Right renal pelvis (tissue), 4 donors: Measurements from ENCODE around the gene MYL12A. TPM values are rescaled to one million over a fixed set of nuclear protein-coding genes. Genes with fewer than 3 reads are reported as not detected.
"Not testable (repeated sequence)": the region's sequence is repeated elsewhere in the genome, so short reads cannot be mapped to it uniquely, and the experiment has no call there.

Experiments
- DNase-seq, 4 donors: peaks; one replicate each; pipeline ENCODE4 v3.0.0-alpha.2; 2013; ENCODE audit warnings: low read depth in 4 of 4, low spot score in 3 of 4, missing footprints in 1 of 4
- polyA plus RNA-seq, 4 donors: library from polyadenylated mRNA; unstranded; fragments of 120-200 nt; gene quantifications; one replicate each; pipeline ENCODE4 v1.2.1, GENCODE V29; 2013; ENCODE audit not compliant: insufficient read length in 4 of 4

MYL12A gene
- polyA plus RNA-seq, 4 donors = 406 to 451 (median 431) TPM

DNA sequence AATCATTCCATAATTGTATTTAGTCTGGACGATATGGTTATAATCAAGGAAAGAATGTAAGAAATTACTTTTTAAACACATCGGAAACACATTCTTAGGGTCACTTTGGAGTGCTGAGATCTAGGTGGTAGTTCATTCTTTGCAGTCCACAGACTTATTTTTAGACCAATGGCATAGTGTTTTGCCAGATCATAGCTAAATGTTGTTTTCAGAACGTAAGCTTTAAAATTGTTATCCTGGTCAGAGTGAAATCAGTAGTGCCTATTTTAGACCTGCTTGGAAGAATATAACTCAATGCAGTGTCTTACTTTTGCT lies 4.3 kb downstream of the MYL12A start:
- no peak for DNase-seq

- no peak for DNase-seq
Measured at GRCh38 chr18:3252843-3253242, 5.2 kb downstream of the MYL12A start.

DNA sequence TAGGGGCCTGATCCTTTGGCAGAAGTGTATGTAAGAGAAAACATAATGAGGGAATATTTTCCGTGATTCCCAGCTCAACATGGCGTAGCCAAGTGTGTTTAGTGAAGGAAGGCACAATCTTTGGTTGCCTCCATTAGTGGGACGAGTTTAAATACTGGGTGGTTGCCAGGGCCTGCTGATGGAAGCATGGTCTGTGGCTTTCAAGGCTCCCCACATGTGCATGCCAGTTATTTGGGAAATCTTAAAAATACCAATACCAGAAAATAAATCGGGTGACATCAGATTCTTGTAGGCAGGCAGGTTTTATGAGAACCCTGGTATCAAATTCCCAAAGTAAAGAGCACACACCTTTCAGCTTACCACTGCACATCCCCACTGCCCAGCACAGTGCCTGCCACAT lies 7.1 kb downstream of the MYL12A start:
- DNase-seq = no peak

- DNase-seq = no peak
Measured at GRCh38 chr18:3255611-3256165, 8.1 kb downstream of the MYL12A start.

- no peak for DNase-seq
Measured at GRCh38 chr18:3256693-3257626, 9.4 kb downstream of the MYL12A start.

- DNase-seq = no peak
Measured at GRCh38 chr18:3257627-3258120, 10.1 kb downstream of the MYL12A start.

GRCh38 chr18:3260995-3261372 lies 13.4 kb downstream of the MYL12A start:
- no peak for DNase-seq

DNA sequence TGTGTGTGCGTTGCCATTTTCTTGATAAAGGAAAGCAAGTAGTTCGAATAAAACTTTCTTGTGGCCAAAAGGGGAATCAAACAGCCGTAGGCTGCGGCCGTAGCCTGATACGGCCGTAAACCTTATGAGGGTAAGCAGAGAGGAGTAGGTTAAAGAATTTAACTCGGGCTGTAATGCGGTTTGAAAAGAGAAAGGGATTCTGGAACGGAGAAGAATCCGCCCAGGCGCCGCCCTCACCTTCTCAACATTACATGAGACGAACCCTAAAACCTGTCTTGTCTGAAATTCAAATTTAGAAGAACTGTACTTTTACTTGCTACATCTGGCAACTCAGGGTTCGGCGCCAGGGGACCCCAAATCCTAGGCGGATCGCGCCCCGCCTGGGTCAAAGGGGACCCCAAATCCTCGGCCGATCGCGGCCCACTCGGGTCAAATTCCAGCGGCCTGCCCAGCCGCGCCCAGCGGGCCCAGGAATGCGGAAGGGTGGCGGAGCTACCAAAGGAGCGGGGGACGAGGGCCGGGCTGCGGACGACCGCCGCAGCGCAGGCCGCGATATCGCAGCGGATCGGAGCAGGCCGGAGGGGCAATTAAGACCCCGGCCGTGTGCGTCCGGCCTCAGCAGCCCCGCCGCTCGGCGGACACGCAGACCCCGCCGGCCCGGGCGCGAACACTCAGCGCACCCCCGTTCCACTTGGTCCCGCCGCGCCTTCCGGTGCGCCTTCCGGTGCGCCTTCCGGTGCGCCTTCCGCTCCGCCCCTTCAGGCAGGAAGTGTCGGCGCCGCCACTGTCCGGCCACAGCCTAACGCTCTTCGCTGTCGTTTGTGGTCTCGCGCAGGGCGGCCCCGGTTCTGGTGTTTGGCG lies 14.0 kb downstream of the MYL12A start, which contains the start of gene MYL12B:
MYL12B (plus strand) TSS at position 761 of the 861 bp plus-strand sequence. CDS start 10,766 bp downstream, outside the sequence.
- peak; percentile 61 to 83 (median 70) for DNase-seq

- peak in 3 of 4 donors; percentile 25 to 35 (median 28) for DNase-seq
Measured at GRCh38 chr18:3262234-3263131, 14.9 kb downstream of the MYL12A start.

GRCh38 chr18:3263132-3263700 lies 15.6 kb downstream of the MYL12A start:
- DNase-seq = no peak

GRCh38 chr18:3264362-3264761 lies 16.8 kb downstream of the MYL12A start:
- DNase-seq = no peak

- no peak for DNase-seq
Measured at GRCh38 chr18:3265564-3266033, 18.0 kb downstream of the MYL12A start.

GRCh38 chr18:3266062-3266608 lies 18.5 kb downstream of the MYL12A start:
- no peak for DNase-seq

DNA sequence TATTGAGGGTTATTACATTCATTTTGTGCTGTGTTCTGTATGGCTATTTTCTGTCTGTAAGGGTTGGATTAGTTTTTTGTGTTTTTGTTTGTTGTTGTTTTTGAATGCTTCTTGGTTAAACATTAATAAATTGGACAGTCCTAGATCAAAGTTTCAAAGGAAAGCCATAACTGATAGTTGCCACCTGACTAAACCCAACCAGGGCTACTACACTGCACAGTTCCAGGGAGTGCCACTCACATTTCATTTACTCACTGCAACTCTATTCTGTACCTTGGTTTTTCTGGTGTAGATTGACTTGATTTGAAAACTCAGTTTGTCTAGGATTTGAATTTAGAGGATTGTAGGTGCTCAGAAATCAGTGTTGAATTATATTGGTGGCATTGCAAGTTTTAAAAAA lies 20.7 kb downstream of the MYL12A start:
- no peak for DNase-seq

- DNase-seq = no peak
Measured at GRCh38 chr18:3269241-3269913, 21.8 kb downstream of the MYL12A start.

GRCh38 chr18:3269914-3270299 lies 22.3 kb downstream of the MYL12A start:
- no peak for DNase-seq

- no peak for DNase-seq
Measured at GRCh38 chr18:3273042-3273441, 25.4 kb downstream of the MYL12A start.

GRCh38 chr18:3277643-3278213 lies 30.1 kb downstream of the MYL12A start:
- DNase-seq = not testable (repeated sequence)
